AG04449 (cell line): ENCODE measurements around the gene SAE1.

Experiments used
- CTCF ChIA-PET: fragments of 350-600 bp; formaldehyde crosslinking; extraction: SDS; loops from one replicate; lab custom pipeline; 2021; ENCODE audit warnings: antibody characterized with exemption; lab: Yijun Ruan, JAX
- POLR2A ChIA-PET: fragments of 400-600, 350-600 bp; formaldehyde crosslinking; extraction: SDS; loops from one replicate; lab custom pipeline; 2020; ENCODE audit warnings: antibody characterized with exemption, inconsistent platforms; lab: Yijun Ruan, JAX
- DNase-seq: peaks from one replicate; pipeline ENCODE4 v3.0.0-alpha.2; 2010; ENCODE audit warnings: low read depth, low spot score
- H3K4me3 ChIP-seq: 2 replicates; pipeline ENCODE4 v1.5.1; 2011; ENCODE audit warnings: low read depth, mild to moderate bottlenecking, control low read depth, low read length
- TF ChIP-seq, protein P1 (sequence below): IDR thresholded peaks from one replicate; pipeline ENCODE4 v1.5.1; 2011; ENCODE audit warnings: mild to moderate bottlenecking, moderate library complexity, low read length, control low read depth, inconsistent platforms; ENCODE audit not compliant: insufficient read depth; ENCODE audit errors: missing control alignments

SAE1 gene

DNA sequence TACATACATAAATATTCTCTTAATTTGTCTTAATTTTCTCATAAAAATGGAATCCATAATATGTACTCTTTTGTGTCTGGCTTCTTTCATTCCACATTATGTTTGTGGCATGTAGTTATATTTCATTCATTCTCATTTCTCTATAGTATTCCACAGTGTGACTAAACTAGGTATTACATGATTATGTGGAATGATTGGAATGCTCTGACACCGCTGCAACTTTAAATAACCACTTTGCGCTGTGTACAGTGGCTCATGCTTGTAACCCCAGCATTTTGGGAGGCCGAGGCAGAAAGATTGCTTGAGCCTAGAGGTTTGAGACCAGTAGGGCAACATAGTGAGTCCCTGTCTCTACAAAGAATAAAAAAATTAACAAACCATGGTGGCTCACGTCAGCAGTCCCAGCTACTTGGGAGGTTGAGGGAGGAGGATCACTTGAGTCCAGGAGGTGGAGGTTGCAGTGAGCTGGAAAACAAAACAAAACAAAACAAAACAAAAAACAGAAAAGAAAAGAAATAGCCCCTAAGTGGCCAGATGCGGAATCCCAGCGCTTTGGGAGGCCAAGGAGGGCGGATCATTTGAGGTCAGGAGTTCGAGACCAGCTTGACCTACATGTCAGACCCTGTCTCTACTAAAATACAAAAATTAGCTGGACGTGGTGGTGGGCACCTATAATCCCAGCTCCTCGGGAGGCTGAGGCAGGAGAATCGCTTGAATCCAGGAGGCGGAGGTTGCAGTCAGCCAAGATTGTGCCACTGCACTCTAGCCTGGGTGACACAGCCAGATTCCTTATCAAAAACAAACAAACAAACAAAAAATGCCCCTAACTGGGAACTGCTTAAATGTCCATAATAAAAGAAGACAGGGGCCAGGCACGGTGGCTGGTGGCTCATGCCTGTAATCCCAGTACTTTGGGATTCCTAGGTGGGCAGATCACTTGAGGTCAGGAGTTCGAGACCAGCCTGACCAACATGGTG is 8.0 kb upstream of the SAE1 start:
- DNase-seq: peak; percentile 50
- CTCF ChIA-PET: interaction anchor here (0.9 to 3.5 kb wide), 16 partner anchors 9 to 366 kb away, joined by 3 to 35 read pairs (median 4); partner anchors contain the start of genes SAE1 and ZC3H4
- POLR2A ChIA-PET: interaction anchor here (2.2 kb wide), 1 partner anchor 9 kb away, joined by 10 read pairs; the partner anchor contains the start of gene ZC3H4
- TF ChIP-seq, protein P1, sequence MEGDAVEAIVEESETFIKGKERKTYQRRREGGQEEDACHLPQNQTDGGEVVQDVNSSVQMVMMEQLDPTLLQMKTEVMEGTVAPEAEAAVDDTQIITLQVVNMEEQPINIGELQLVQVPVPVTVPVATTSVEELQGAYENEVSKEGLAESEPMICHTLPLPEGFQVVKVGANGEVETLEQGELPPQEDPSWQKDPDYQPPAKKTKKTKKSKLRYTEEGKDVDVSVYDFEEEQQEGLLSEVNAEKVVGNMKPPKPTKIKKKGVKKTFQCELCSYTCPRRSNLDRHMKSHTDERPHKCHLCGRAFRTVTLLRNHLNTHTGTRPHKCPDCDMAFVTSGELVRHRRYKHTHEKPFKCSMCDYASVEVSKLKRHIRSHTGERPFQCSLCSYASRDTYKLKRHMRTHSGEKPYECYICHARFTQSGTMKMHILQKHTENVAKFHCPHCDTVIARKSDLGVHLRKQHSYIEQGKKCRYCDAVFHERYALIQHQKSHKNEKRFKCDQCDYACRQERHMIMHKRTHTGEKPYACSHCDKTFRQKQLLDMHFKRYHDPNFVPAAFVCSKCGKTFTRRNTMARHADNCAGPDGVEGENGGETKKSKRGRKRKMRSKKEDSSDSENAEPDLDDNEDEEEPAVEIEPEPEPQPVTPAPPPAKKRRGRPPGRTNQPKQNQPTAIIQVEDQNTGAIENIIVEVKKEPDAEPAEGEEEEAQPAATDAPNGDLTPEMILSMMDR: no peak
- H3K4me3 ChIP-seq: no peak overlapping the region

DNA sequence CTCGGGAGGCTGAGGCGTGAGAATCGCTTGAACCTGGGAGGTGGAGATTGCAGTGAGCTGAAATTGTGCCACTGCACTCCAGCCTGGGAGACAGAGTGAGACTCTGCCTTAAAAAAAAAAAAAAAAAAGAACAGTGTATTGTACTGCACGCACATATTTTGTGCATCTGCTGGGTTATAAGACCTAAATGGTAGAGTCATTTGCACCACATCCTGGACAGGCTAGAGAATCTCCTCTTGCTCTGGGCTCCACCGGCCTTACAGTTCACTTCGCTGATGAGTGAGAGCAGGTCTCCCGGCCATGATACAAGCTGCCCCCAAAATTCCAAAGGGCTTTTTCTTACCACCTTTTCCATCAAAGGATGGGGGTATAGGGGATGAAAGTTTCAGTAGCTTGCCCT is 7.2 kb upstream of the SAE1 start:
- TF ChIP-seq, protein P1: no peak
- ChIA-PET POLR2A (interaction anchor here (2.2 kb wide), 1 partner anchor 10 kb away, joined by 10 read pairs; the partner anchor contains the start of gene ZC3H4), CTCF (interaction anchor here (0.8 to 3.5 kb wide), 12 partner anchors 9 to 367 kb away, joined by 3 to 35 read pairs (median 4); partner anchors contain the start of genes SAE1 and ZC3H4)
- no peak overlapping the region for H3K4me3 ChIP-seq
- no peak for DNase-seq

DNA sequence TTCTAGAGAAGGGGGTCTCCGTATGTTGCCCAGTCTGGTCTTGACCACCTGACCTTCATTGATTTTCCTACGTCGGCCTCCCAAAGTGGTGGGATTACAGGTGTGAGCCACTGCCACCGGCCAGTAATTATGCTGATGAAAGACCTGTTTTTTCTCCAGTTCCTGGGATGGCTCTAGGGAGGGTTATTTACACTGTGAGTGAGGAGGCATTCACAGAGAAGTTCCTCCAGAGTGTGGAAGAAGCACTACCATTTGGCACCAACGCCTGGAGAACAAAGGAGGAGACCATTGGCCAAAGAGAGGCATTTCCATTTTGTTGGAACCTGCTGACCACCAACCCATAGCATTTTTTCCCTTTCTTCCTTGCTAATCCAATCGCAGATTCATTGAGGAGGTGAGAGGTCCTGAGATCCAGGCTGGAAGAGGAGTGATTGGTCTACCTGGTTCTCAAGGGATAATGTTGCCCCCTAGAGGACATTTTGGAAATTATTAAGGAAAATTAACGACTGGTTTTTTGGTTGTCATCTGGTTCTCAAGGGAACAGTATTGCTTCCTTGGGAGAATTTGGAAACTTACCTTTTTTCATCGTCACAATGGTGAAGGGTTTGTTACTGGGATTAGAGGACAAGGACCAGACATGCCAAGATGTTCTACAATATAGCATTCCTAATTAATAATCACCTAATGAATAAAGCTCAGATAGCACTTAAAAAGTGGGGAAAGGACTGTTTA is 5.5 kb upstream of the SAE1 start:
- no peak overlapping the region for H3K4me3 ChIP-seq
- no peak for DNase-seq
- TF ChIP-seq, protein P1: peak; percentile 34
- ChIA-PET CTCF (interaction anchor here (0.5 to 5.3 kb wide), 28 partner anchors 9 to 1783 kb away, joined by 3 to 50 read pairs (median 6); partner anchors contain the start of genes NPAS1 and ZC3H4), POLR2A (no interaction called here)

DNA sequence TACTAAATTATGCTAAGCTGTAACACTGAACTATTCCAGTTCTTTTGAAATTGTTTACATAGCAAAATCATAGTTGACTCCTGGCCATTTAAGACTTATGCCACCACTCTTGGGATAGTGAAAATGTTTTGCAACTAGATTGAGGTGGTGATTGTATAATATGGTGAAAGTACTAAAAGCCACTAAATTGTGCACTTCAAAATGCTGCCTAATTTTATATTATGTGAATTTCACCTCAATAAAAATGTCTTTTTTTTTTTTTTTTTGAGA is 5.0 kb upstream of the SAE1 start:
- TF ChIP-seq, protein P1: no peak
- no peak for DNase-seq
- no peak overlapping the region for H3K4me3 ChIP-seq
- CTCF ChIA-PET: interaction anchor here (0.7 to 5.3 kb wide), 24 partner anchors 8 to 312 kb away, joined by 3 to 50 read pairs (median 5); partner anchors contain the start of genes NPAS1 and ZC3H4
- POLR2A ChIA-PET: no interaction called here

DNA sequence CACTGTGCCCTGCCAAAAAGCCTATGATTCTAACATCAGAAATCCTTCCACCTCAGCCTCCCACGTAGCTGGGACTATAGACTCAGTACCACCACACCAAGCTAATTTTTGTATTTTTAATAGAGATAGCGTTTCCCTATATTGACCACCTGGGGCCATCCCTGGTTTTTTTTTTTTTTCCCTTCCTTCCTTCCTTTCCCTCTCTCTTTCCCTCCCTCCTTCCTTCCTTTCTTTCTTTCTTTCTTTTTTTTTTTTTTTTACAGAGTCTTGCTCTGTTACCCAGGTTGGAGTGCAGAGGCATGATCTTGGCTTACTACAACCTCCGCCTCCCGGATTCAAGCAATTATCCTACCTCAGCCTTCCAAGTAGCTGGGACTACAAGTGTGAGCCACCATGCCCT is 1.1 kb upstream of the SAE1 start:
- H3K4me3 ChIP-seq: no peak overlapping the region
- no peak for DNase-seq
- CTCF ChIA-PET: interaction anchor here (1.3 to 5.3 kb wide), 3 partner anchors 51 to 117 kb away, joined by 5 to 46 read pairs (median 15); no protein-coding TSS in a partner anchor
- TF ChIP-seq, protein P1: no peak
- POLR2A ChIA-PET: interaction anchor here (0.8 kb wide), 1 partner anchor 82 kb away, joined by 4 read pairs; no protein-coding TSS in a partner anchor
